Measurements from ENCODE around the gene ABHD16A. TPM values are rescaled to one million over a fixed set of nuclear protein-coding genes. Genes with fewer than 3 reads are reported as not detected.

Gene ABHD16A
- total and polyA plus RNA-seq, 10 of the 15 experiments (the other 5 are each of a cell fraction or from before 2014, with no cell fraction given) = 7.5 to 43.0 (median 32.9) TPM

DNA sequence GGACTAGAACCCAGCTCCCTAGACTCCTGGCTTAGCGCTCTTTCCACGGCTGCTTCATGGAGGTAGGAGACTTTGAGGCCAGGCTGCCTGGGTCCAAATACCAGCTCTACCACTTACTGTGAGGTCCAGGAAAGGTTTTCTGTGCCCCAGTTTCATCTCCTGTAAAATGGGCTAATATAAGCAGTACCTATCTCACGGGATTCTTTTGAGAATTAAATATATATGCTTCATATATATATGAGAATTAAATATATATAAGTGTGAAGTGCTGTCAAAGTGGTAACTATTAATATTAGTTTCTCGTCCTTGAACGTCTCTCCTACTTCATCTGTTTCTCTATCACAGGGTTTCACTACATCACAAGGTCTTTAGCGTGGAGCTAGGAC, 12.1 kb downstream of the ABHD16A start:
- ATAC-seq (no peak), DNase-seq (ENCODE audit: low read depth, low spot score) (no peak), FAIRE-seq (no peak)
- in situ Hi-C loops (cut with MboI) = no loop called here
- Histone ChIP-seq H3K36me3 (ENCODE audit: control insufficient read depth in 2 of 2, insufficient read depth in 2 of 2, low read length in 1 of 2) (peaks cover 15 to 41% of the 10 kb centered on the region in 2 experiments), H3K4me3 (no peak overlapping the region), H3K4me1 (ENCODE audit: control insufficient read depth, insufficient read depth, low read length) (no peaks in the 10 kb centered on the region), H3K79me2 (ENCODE audit: control insufficient read depth, insufficient read depth, low read length) (no peaks in the 10 kb centered on the region), H2AFZ (ENCODE audit: control insufficient read depth, low read depth, low read length) (no peak overlapping the region), H3K27me3 (replicated peaks in 1 of 2; ENCODE audit: control insufficient read depth in 2 of 2, insufficient read depth in 2 of 2, low read length in 1 of 2) (no peaks in the 10 kb centered on the region), H4K20me1 (ENCODE audit: control insufficient read depth, insufficient read depth) (no peaks in the 10 kb centered on the region), H3K9me3 (replicated peaks; ENCODE audit: control insufficient read depth, insufficient read depth, low read length) (no peaks in the 10 kb centered on the region), H3K27ac (ENCODE audit: control insufficient read depth, insufficient read depth) (no peak overlapping the region), H3K9ac (ENCODE audit: control insufficient read depth, insufficient read depth, low read length) (no peak overlapping the region), H3K4me2 (ENCODE audit: control insufficient read depth, insufficient read depth) (no peak overlapping the region)
- ChIA-PET RAD21 (ENCODE audit: unreplicated experiment) (no interaction called here), CTCF (interaction anchor here (2.2 to 2.3 kb wide), 2 partner anchors 69 to 140 kb away, joined by 5 to 7 read pairs; no protein-coding TSS in a partner anchor), POLR2A (interaction anchor here (0.8 kb wide), 1 partner anchor 140 kb away, joined by 7 read pairs; no protein-coding TSS in a partner anchor), SMC1A (ENCODE audit: uncharacterized antibody, unreplicated experiment) (interaction anchor here (0.7 to 0.8 kb wide), 2 partner anchors 139 to 173 kb away, joined by 3 to 4 read pairs; no protein-coding TSS in a partner anchor)
- BruUV-seq (replicated peaks) = no TSS peak
- WGBS (ENCODE audit: insufficient coverage, insufficient replicate concordance, low lambda C conversion rate, missing lambda C conversion rate) = 97% methylated on average over 6 of the region's 6 CpGs
- no peak for TF ChIP-seq SREBF2 (IDR thresholded peaks at IDR 0.05; ENCODE audit: low read length)
- no peak for TF ChIP-seq SIN3A (IDR thresholded peaks at IDR 0.05; ENCODE audit: low read depth, low read length)
- TF ChIP-seq NFYB (IDR thresholded peaks at IDR 0.05; ENCODE audit: insufficient read depth, low read depth, low read length) = no peak
- intact Hi-C loops (cut with micrococcal nuclease; ENCODE audit: unreplicated experiment) = no loop called here

DNA sequence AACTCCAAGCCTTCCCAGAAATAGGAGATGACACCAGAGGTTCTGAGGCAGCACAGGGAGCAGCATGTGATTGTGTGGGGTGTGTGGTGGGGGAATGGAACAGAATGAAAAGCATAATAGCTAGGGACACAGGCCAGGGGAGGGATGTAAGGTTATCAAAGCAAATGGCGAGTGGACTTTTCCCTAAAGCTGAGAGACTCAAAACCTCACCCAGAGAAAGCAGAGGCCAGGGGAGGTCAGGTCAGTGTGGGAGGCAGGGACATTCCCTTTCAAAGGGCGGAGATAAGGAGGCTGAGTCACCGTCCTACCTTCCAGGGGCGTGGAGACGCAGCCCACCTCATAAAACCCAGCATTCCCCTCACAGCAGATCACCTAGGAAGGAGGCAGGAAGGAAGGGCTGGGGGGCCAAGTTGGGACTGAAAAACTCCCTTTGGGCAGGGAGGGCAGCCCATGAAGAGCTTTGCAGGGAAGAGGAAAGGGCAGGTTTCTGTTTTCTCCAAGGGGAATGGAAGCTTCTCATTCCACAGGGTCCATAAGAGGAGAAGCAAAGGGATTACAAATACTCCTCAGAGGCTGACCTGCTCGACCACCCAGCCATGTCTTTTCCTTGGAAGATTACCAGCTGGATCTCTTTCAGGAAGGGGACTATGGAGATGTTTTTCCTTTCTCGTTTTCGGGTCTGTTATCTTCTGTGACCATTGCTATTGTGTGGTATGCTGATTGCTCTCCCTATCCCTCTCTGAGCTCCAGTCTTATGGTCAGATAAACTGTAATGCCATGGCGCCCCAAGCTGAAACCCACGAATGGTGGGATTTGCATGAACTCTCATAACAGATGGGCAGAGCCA, 12.7 kb downstream of the ABHD16A start:
- ChIA-PET POLR2A (interaction anchor here (0.5 to 0.8 kb wide), 3 partner anchors 28 to 140 kb away, joined by 3 to 7 read pairs (median 3); no protein-coding TSS in a partner anchor), RAD21 (ENCODE audit: unreplicated experiment) (interaction anchor here (1.1 kb wide), 1 partner anchor 68 kb away, joined by 3 read pairs; no protein-coding TSS in a partner anchor), SMC1A (ENCODE audit: uncharacterized antibody, unreplicated experiment) (interaction anchor here (0.7 to 0.8 kb wide), 3 partner anchors 11 to 173 kb away, joined by 3 to 4 read pairs (median 3); no protein-coding TSS in a partner anchor), CTCF (interaction anchor here (0.7 to 2.3 kb wide), 3 partner anchors 15 to 139 kb away, joined by 4 to 7 read pairs (median 5); no protein-coding TSS in a partner anchor)
- Histone ChIP-seq H2AFZ (ENCODE audit: control insufficient read depth, low read depth, low read length) (no peak overlapping the region), H3K9ac (ENCODE audit: control insufficient read depth, insufficient read depth, low read length) (no peak overlapping the region), H3K9me3 (replicated peaks; ENCODE audit: control insufficient read depth, insufficient read depth, low read length) (no peaks in the 10 kb centered on the region), H3K27me3 (replicated peaks in 1 of 2; ENCODE audit: control insufficient read depth in 2 of 2, insufficient read depth in 2 of 2, low read length in 1 of 2) (no peaks in the 10 kb centered on the region), H3K4me2 (ENCODE audit: control insufficient read depth, insufficient read depth) (no peak overlapping the region), H3K4me3 (no peak overlapping the region), H3K36me3 (ENCODE audit: control insufficient read depth in 2 of 2, insufficient read depth in 2 of 2, low read length in 1 of 2) (peaks cover 15 to 41% of the 10 kb centered on the region in 2 experiments), H3K27ac (ENCODE audit: control insufficient read depth, insufficient read depth) (no peak overlapping the region), H3K79me2 (ENCODE audit: control insufficient read depth, insufficient read depth, low read length) (no peaks in the 10 kb centered on the region), H4K20me1 (ENCODE audit: control insufficient read depth, insufficient read depth) (no peaks in the 10 kb centered on the region), H3K4me1 (ENCODE audit: control insufficient read depth, insufficient read depth, low read length) (no peaks in the 10 kb centered on the region)
- FAIRE-seq (no peak), ATAC-seq (no peak), DNase-seq (ENCODE audit: low read depth, low spot score) (no peak)
- in situ Hi-C loops (cut with MboI) = no loop called here
- intact Hi-C loops (cut with micrococcal nuclease; ENCODE audit: unreplicated experiment) = no loop called here
- BruUV-seq (replicated peaks) = no TSS peak
- WGBS (ENCODE audit: insufficient coverage, insufficient replicate concordance, low lambda C conversion rate, missing lambda C conversion rate) = 76% methylated on average over 10 of the region's 10 CpGs
- no peak for TF ChIP-seq HCFC1 (IDR thresholded peaks at IDR 0.05; ENCODE audit: low read length)
- no peak for TF ChIP-seq SREBF1 (IDR thresholded peaks at IDR 0.05; ENCODE audit: low read length)
- TF ChIP-seq, protein P1, sequence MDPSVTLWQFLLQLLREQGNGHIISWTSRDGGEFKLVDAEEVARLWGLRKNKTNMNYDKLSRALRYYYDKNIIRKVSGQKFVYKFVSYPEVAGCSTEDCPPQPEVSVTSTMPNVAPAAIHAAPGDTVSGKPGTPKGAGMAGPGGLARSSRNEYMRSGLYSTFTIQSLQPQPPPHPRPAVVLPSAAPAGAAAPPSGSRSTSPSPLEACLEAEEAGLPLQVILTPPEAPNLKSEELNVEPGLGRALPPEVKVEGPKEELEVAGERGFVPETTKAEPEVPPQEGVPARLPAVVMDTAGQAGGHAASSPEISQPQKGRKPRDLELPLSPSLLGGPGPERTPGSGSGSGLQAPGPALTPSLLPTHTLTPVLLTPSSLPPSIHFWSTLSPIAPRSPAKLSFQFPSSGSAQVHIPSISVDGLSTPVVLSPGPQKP (IDR thresholded peaks at IDR 0.05; ENCODE audit: low read depth, low read length) = no peak
- TF ChIP-seq SMARCA5 (IDR thresholded peaks at IDR 0.05) = no peak
- no peak for TF ChIP-seq SREBF2 (IDR thresholded peaks at IDR 0.05; ENCODE audit: low read length)
- no peak for TF ChIP-seq JUNB (IDR thresholded peaks at IDR 0.05)
- TF ChIP-seq, protein P2, sequence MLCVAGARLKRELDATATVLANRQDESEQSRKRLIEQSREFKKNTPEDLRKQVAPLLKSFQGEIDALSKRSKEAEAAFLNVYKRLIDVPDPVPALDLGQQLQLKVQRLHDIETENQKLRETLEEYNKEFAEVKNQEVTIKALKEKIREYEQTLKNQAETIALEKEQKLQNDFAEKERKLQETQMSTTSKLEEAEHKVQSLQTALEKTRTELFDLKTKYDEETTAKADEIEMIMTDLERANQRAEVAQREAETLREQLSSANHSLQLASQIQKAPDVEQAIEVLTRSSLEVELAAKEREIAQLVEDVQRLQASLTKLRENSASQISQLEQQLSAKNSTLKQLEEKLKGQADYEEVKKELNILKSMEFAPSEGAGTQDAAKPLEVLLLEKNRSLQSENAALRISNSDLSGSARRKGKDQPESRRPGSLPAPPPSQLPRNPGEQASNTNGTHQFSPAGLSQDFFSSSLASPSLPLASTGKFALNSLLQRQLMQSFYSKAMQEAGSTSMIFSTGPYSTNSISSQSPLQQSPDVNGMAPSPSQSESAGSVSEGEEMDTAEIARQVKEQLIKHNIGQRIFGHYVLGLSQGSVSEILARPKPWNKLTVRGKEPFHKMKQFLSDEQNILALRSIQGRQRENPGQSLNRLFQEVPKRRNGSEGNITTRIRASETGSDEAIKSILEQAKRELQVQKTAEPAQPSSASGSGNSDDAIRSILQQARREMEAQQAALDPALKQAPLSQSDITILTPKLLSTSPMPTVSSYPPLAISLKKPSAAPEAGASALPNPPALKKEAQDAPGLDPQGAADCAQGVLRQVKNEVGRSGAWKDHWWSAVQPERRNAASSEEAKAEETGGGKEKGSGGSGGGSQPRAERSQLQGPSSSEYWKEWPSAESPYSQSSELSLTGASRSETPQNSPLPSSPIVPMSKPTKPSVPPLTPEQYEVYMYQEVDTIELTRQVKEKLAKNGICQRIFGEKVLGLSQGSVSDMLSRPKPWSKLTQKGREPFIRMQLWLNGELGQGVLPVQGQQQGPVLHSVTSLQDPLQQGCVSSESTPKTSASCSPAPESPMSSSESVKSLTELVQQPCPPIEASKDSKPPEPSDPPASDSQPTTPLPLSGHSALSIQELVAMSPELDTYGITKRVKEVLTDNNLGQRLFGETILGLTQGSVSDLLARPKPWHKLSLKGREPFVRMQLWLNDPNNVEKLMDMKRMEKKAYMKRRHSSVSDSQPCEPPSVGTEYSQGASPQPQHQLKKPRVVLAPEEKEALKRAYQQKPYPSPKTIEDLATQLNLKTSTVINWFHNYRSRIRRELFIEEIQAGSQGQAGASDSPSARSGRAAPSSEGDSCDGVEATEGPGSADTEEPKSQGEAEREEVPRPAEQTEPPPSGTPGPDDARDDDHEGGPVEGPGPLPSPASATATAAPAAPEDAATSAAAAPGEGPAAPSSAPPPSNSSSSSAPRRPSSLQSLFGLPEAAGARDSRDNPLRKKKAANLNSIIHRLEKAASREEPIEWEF (IDR thresholded peaks at IDR 0.05; ENCODE audit: insufficient replicate concordance, low read depth, low read length) = no peak
